HG02588 (cell line): ENCODE measurements around the gene FAM81A.

Experiments
- ATAC-seq: cut with Tn5 transposase; IDR thresholded peaks from one replicate; pipeline ENCODE4 v1.9.1; 2021; ENCODE audit warnings: mild to moderate bottlenecking, moderate library complexity; ENCODE audit not compliant: unreplicated experiment

Gene FAM81A

DNA sequence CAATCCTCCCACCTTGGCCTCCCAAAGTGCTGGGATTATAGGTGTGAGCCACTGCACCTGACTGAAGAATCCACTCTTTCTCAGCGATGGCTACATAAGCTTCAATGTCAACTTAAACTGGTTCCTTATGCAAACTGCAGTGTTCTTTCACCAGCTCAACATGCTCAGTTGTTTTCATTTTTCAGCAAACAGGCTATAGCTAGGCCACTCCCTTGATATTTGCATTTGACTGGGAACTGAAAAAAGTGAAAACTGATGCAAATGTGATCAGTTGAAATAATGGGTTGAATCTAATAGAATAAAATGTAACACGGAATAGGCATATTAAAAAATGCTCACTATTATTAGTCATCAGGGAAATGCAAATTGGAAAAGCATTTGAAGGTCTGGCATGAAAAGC is 99.4 kb downstream of the FAM81A start:
- no peak for ATAC-seq

DNA sequence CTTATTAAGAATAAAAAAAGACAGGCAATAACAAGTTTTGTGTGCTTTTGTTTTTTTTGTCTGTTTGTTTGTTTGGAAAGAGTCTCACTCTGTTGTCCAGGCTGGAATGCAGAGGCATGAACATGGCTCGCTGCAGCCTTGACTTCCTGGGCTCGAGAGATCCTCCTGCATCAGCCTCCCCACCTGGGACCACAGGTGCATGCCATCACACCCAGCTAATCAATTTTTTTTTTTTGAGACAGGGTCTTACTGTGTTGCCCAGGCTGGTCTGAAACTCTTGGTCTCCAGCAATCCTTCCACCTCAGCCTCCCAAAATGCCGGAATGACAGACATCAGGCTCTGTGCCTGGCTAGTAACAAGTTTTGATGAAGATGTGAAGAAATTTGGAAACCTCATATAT is 100.5 kb downstream of the FAM81A start:
- no peak for ATAC-seq

DNA sequence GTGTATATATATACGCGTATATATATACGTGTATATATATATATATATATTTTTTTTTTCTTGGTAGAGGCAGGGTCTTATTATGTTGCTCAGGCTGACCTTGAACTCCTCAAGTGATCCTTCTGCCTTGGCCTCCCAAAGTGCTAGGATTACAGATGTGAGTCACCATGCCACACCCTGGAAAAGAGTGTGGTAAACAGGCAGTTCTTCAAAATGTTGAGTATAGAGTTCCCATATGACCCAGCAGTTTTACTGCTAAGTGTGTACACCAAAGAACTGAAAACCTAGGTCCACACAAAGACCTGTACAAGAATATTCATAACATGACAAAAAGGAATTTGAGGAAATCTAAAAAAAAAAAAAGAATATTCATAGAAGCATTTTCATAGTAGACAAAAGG is 101.8 kb downstream of the FAM81A start:
- no peak for ATAC-seq

DNA sequence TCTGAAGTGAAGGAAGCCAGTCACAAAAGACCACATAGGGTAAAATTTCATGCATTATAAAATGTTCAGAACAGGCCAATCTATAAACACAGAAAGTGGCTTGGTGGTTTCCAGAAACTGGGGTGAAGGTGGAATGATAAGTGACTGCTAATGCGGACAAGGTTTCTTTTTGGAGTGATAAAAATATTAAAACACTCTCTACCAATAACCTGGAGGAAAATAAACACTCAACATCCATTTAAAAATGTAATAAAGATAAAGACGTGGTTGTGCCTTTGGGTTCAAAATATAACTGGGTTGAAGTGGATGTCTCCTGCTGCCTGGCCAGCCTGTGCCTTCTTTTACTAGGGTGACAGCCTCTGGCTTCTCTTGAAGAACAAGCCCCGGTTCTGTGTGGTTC is 102.7 kb downstream of the FAM81A start:
- ATAC-seq, result no peak

DNA sequence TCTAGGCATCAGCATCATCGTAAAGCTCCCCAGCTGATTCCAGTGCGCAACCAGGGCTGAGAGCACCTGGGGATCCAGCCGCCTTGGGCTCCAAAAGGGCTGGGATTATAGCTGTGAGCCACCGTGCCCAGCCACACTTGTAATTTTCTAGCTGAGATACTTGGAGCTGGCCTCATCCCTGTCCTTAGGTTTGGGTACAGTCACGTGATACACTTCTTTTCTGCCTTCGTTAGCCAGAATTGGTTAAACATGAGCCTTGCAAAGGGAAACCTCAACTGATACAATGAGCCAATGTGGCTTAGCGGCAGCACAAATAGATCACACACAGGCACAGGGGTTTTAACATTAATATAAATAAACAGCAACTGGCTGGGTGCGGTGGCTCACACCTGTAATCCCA is 103.8 kb downstream of the FAM81A start:
- ATAC-seq, result no peak

DNA sequence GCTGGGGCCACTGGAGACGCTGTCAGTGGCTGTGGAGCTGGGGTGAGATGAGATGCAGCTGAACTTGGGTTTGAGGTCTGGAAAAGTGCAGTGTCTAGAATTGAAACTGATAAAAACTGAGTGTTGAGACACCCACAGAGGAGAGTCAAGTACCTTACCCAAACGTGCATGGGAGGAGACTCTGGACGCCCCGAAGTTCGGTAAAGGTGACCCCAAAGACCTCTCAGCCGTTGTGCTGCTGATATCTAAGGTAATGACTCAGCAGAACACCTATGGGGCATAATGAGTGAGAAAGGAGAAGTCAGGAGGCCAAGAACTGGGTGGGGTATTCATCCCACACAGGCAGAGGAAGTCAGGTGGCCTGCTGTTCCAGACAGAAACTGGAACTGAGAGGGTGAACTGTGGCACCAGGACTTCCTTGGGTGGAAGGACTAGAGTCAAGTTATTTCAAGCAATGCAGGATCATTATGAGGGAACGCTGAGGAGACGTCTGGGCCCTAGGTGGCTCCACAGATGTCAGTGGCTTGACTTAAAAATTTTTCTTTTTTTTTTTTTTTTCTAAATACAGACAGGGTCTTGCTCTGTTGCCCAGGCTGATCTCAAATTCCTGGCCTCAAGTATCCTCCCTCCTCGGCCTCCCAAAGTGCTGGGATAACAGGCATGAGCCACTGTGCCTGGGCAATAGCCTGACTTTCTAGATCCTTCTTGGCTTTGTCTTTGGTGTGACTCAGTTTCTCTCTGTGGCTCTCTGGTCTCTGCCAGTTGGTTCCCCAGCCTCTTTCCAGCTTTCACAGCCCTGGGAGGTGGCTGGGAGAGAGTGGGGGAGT is 105.9 kb downstream of the FAM81A start:
- peak; percentile 58 for ATAC-seq

DNA sequence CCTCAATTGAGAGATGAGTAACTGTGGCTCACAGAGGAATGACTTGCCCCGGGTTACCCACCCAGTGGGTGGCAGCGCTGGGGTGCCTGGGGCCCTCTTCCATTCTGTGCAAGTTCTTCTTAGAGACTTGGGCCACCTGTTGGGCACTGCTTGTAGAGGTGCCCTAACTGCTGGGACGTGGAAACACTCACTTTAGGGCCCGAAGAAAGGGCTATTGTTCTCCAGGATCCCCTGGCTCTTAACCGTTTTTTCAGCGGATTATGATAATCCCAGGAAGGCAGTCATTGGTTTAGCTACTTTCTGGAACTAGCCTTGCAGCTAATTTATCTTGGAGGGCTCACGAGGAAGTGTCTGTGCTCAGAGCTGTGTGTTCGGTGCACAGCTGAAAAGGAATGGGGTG is 107.6 kb downstream of the FAM81A start:
- no peak for ATAC-seq

DNA sequence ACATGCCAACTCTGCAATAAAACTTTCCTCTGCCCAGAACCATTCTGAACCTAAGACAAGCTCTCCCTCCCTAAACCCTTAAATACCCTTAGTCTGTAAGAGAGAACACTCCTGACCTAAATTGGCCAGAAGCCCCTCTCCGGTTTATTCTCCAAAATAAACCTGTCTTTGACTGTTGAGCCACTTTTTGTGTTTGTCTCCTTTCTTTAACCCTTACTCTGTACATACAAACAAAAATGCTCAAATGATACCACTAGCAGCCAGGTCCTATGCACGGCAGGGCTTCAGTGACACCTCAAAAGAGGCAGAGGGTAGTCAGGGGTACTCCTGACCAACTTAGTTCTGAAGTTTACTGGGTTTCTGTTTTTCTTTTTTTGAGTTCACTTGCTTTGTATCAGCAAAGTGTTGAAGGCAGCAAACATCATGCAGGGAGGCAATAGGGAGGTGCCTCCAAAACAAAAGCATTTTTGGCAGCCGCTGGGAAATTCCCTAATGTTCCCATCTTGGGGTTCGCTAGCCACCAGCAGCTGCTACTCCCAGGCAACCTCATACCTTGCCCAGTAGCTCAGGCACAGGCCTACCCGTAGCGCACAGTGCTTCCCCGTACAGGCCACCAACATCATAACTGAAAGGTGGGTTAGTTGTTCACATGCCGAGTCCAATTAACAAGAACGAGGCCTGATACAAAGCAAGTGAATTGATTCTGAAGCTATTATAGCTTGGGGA is 110.7 kb downstream of the FAM81A start:
- ATAC-seq, result no peak

DNA sequence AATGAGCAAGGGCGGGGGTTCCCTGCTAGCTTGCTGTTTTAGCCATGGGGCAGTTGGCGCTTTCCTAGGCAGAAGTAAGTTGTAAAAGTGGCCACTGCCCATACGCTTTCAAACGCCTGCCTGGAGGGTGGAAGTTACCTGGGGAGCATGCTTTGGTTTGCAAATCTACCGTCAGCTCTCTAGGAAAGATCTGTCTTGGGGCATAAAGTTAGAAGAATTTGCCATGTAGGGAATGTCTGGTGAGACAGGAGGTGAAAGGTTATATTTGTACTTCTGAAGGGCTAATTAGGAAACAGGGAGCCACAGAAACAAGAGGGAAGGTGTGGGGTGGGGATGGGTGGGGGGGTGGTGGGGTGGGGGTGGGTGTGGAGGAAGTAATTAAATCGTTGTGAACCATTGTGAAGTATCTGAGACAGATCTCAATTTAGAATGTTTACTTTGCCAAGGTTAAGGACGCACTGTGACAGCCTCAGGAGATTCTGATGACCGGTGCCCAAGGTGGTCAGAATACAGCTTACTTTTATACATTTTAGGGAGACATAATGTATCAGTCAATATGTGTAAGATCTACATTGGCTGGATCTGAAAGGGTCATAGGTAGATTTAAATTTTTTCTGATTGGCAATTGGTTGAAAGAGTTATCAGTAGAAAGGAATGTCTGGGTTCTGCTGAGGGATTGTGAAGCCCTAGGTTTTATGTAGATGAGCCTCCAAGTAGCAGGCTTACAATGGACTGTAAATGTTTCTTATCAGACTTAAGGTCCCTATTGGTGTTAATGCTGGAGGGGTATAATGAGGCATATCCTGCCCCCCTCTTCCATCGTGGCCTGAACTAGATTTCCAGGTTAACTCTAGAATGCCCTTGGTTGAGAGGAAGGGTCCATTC is 111.6 kb downstream of the FAM81A start:
- no peak for ATAC-seq

DNA sequence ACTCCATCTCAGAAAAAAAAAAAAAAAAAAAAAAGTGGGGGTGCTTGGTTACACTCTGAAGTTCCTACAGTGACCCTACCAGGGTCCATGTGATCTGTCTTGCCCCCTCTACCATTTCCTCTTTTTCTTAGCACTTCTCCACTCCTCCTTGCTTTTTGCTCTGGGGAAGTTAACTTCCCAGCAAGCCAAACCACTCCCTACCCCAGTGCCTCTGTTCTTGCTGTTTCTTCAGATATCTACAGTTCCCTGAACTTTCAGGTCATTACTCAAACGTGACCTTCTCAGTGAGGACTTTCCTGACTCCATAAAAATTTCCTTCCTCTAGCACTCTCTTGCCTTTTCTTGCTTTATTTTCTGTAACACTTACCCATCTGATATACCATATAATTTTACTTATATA is 112.5 kb downstream of the FAM81A start:
- ATAC-seq, result no peak

DNA sequence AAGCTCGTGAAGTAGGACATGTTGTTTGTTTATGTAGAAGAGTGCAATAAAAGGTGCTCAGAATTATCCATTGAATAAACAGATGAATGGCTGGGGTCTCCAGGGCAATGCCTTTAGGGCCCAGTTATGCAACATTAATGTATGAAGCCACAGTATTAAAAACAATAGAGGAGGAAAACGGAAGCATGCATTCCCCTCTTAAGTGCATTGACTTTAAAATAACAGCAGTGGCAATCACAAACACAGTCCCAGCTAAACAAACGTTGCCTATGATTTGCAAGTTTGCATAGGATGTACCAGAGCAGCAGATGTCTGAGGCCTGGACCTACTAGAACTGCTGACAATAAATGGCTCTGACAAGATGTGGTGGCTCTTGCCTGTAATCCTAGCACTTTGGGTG is 113.0 kb downstream of the FAM81A start:
- no peak for ATAC-seq

DNA sequence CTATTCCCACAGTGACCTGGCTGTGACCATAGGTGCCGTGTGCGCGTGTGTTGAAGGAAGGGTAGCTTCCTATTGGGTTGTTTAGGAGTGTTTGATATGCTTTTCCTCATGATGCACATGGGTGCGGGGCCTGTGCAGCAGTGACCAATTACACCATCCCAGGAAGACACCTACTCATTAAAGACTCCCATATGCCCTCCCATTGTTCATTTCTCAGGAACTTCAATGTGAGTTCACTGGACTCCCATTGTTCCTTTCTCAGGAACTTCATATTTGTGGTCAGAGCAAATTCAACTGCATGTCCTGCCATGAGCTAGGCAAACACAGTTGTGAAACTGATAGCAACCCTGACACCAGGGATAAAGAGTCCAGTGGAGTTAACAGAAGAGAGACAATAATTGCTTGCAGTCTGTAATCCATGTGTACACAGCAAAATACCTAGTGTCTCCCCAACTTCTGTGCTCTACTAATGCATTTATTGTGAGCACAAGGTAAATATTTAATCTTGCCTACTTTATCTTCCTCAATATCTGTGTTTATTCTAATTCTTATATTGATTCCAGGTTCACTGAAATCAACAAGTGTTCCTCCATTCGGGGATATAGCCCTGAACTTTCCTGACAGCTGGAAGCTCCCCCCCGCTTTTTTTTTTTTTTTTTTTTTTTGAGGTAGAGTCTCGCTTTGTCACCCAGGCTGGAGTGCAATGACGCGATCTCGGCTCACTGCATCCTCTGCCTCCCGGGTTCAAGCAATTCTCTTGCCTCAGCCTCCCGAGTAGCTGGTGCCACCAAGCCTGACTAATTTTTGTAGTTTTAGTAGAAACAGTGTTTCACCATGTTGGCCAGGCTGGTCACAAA is 116.1 kb downstream of the FAM81A start:
- no peak for ATAC-seq

DNA sequence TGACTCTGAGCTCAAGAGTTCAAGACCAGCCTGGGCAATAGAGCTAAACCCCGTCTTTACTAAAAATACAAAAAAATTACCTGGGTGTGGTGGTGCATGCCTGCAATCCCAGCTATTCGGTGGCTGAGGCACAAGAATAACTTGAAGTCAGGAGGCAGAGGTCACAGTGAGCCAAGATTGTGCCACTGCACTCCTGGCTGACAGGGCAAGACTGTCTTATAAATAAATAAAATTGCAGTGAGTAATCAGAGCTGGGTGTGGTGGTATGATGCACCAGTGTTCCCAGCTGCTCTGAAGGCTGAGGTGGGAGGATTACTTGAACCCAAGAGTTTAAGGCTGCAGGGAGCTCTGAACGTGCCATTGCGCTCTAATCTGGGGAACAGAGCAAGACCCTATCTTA is 117.7 kb downstream of the FAM81A start:
- ATAC-seq, result no peak

DNA sequence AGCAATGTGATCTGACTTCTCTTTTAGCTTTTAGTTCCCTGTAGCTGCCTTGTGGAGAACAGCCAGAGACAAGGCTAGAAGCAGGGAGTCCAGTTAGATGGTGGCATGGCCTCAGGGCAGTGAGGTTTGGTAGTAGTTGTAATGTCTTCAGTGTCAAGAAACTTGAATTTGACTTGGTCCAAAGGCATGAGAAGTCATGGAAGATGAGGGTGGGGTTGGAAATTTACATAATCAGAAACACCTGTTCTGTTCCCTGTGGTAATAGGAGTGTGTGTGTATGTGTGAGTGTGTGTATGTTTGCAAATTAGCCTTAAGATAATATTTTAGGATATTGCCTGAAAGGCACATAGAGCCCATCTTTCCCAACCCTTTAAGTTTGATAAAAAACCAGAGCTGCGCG is 118.4 kb downstream of the FAM81A start:
- no peak for ATAC-seq

DNA sequence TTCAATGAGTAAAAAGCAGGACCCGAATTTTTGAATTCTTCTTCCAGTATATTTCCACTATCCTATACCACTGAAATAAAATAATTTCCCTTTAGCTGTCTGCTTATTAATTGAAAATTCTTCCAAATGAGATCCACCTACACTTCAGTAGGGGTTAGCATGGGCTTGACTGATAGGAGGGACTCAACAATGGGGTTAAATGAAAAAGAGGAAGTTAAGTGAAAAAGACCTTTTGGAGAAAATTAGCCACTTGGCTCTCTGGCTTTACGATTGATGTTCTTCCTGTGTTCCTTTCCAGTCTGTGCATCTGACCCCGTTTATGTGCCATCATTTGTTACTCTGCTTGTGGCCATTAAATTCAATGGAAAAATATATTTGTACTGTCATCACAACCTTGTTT is 119.6 kb downstream of the FAM81A start:
- no peak for ATAC-seq

DNA sequence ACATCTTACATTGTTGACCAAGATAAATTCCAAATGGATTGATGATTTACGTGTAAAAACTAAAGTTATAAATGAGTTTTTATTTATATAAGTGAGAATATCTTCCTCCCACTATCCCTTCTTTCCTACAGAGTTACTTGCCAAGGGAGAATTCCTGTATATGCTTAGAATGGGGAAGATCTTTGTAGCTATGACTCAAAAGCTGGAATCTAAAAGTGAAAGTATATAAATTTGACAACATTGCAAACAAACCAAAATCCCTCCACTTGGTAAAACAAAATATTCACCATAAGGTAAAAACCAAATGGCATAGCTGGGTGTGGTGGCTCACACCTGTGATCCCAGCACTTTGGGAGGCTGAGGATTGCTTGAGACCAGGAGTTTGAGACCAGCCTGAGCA is 120.9 kb downstream of the FAM81A start:
- ATAC-seq, result no peak

DNA sequence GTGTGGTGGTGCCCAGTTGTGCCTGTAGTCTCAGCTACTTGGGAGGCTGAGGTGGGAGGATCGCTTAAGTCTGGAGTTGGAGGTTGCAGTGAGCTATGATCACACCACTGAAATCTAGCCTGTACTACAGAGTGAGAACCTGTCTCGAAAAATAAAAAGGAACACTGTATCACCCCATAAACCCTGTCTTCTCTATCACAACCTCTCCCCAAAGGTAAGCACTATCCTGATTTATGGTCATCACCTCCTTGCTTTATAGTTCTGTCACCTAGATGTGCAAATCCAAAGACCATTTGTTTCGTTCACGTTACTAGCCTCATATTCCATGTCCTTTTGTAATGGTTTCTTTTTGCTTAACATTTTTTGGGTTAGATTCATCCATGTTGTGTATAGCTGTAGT is 123.6 kb downstream of the FAM81A start:
- no peak for ATAC-seq

DNA sequence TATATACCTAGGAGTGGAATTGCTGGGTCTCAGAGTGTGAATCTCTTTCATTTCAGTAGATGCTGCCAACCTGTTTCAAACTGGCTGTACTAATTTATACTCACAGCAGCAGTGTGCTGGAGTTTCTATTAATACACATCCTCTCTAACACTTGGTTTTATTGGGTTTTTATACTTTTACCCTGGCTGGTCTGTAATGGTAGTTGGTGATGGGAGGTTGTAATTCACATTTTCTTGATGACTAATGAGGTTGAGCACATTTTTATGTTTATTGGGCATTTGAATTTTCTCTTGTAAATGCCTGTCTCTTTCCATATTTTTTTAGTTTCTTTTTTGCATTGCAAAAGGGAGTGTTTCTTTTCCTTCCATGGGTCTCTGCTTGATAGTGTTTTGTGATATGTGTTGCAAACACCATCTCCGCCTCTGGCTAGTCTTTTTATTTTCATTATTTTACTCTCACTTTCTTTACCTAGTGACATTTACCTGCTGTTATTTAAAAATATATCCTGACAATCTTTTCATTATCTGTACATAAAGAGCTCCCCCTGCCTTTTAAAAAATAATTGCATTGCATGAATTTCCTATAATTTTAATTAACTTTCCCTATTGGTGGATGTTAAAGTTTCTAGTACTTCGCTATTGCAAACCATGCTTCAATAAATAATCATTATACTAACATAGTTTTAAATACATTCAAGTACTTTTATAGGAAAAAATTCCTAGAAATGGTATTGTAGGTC is 124.6 kb downstream of the FAM81A start:
- ATAC-seq, result no peak

DNA sequence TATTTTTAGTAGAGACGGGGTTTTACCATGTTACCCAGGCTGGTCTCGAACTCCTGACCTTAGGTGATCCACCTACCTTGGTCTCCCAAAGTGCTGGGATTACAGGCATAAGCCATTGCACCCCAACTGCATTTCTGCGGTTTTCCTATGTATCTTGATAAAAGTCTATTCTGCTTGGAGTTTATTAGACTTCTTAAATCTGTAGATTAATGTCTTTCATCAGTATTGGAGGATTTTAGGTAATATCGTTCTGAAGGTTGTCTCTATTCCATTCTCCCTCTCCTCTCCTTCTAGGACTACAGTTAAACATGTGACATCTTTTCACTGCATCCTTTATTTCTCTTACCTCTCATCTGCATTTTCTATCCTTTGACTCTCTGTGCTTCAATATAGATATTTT is 127.3 kb downstream of the FAM81A start:
- ATAC-seq, result no peak

DNA sequence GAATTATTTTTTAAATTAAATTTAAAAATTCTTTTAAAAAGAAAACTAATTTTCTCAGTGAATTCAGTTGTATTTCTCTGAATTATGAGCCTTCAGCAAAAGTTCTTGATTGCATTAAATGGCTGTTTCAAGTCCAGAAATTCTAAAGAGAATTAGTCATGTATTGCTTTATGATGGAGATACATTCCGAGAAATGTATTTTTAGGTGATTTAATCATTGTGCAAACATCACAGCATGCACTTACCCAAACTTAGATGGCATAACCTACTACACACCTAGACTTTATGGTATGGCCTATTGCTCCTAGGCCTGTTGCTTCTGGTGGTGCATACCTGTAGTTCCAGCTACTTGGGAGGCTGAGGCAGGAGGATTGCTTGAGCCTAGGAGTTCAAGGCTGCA is 129.3 kb downstream of the FAM81A start:
- ATAC-seq, result no peak
